GM23338 (cell line): Measurements from ENCODE around the gene OR5K2. TPM values are rescaled to one million over a fixed set of nuclear protein-coding genes. Genes with fewer than 3 reads are reported as not detected.

Experiments
- ATAC-seq: fragments of 200-7000 bp; cut with Tn5 transposase; 3 replicates; pipeline ENCODE4 v1.9.1; 2020
- DNase-seq: peaks from one replicate; pipeline ENCODE4 v3.0.0-alpha.2; 2015; ENCODE audit warnings: low spot score
- H2AFZ ChIP-seq: fragments of 200-600 bp; sonication (generic); 2 replicates; pipeline ENCODE4 v1.8.0; 2016; ENCODE audit warnings: antibody characterized with exemption, mild to moderate bottlenecking, moderate library complexity
- H3F3A ChIP-seq: fragments of 200-600 bp; sonication (generic); replicated peaks from 2 replicates; pipeline ENCODE4 v1.8.0; 2017; ENCODE audit warnings: antibody characterized with exemption, mixed run types, low read depth
- H3K27ac ChIP-seq: fragments of 200-600 bp; sonication (generic); 2 replicates; pipeline ENCODE4 v1.6.1; 2016; ENCODE audit warnings: low read depth
- H3K27me3 ChIP-seq: fragments of 200-600 bp; sonication (generic); 2 replicates; pipeline ENCODE4 v1.8.0; 2016; ENCODE audit warnings: mild to moderate bottlenecking, mixed run types, moderate library complexity; ENCODE audit not compliant: insufficient read depth
- H3K36me3 ChIP-seq: fragments of 200-600 bp; sonication (generic); 2 replicates; pipeline ENCODE4 v1.8.0; 2016; ENCODE audit warnings: mild to moderate bottlenecking; ENCODE audit not compliant: insufficient read depth
- H3K4me1 ChIP-seq: fragments of 200-600 bp; sonication (generic); 2 replicates; pipeline ENCODE4 v1.8.0; 2016; ENCODE audit warnings: mild to moderate bottlenecking, moderate library complexity; ENCODE audit not compliant: insufficient read depth
- H3K4me2 ChIP-seq: fragments of 200-600 bp; sonication (generic); 2 replicates; pipeline ENCODE4 v1.7.1; 2017; ENCODE audit warnings: mixed run types
- H3K4me3 ChIP-seq: fragments of 200-600 bp; sonication (generic); 2 replicates; pipeline ENCODE4 v1.6.1; 2016; ENCODE audit warnings: mixed run types
- H3K79me2 ChIP-seq: fragments of 200-600 bp; sonication (generic); replicated peaks from 2 replicates; pipeline ENCODE4 v1.8.0; 2017; ENCODE audit warnings: mild to moderate bottlenecking; ENCODE audit not compliant: insufficient read depth
- H3K9me2 ChIP-seq: fragments of 200-600 bp; sonication (generic); 2 replicates; pipeline ENCODE4 v1.8.0; 2017; ENCODE audit not compliant: insufficient read depth
- H4K20me1 ChIP-seq: fragments of 200-600 bp; sonication (generic); replicated peaks from 2 replicates; pipeline ENCODE4 v1.8.0; 2017; ENCODE audit warnings: mild to moderate bottlenecking; ENCODE audit not compliant: insufficient read depth
- H3K27ac Mint-ChIP-seq: 2 replicates; pipeline ENCODE4 v1.8.0; 2020; ENCODE audit warnings: inconsistent platforms, mild to moderate bottlenecking, moderate library complexity, mixed read lengths
- H3K27me3 Mint-ChIP-seq: 3 replicates; pipeline ENCODE4 v1.8.0; 2022; ENCODE audit warnings: low read depth, mild to moderate bottlenecking, moderate library complexity, mixed read lengths, inconsistent platforms; ENCODE audit not compliant: insufficient read depth, poor library complexity
- H3K36me3 Mint-ChIP-seq: 3 replicates; pipeline ENCODE4 v1.8.0; 2021; ENCODE audit warnings: low read depth, mild to moderate bottlenecking, inconsistent platforms, moderate library complexity, mixed read lengths
- H3K4me1 Mint-ChIP-seq: 3 replicates; pipeline ENCODE4 v1.8.0; 2020; ENCODE audit warnings: mild to moderate bottlenecking, inconsistent platforms, mixed read lengths
- H3K4me3 Mint-ChIP-seq: 3 replicates; pipeline ENCODE4 v1.8.0; 2021; ENCODE audit warnings: moderate library complexity, mild to moderate bottlenecking, inconsistent platforms, mixed read lengths
- H3K9me3 Mint-ChIP-seq: 3 replicates; pipeline ENCODE4 v1.8.0; 2020; ENCODE audit warnings: moderate library complexity, mild to moderate bottlenecking, inconsistent platforms, mixed read lengths
- CREB1 ChIP-seq: fragments of 250-450 bp; sonication (Bioruptor Pico); IDR thresholded peaks from 2 replicates; pipeline ENCODE4 v1.5.0; 2020; ENCODE audit warnings: low read depth, mild to moderate bottlenecking, moderate library complexity
- EZH2 ChIP-seq: fragments of 200-600 bp; sonication (generic); IDR thresholded peaks from one replicate; pipeline ENCODE4 v1.8.0; 2017; ENCODE audit warnings: antibody characterized with exemption, mild to moderate bottlenecking, low read depth; ENCODE audit not compliant: unreplicated experiment
- ZNF331 ChIP-seq: fragments of 250-450 bp; sonication (Bioruptor Pico); IDR thresholded peaks from 2 replicates; pipeline ENCODE4 v1.5.0; 2020; ENCODE audit warnings: low read depth, mild to moderate bottlenecking, moderate library complexity
- polyA plus RNA-seq: library from polyadenylated mRNA; unstranded; fragments of >200 nt; fragmentation: Nextera tagmentation; extraction: Ambion mirVana; gene quantifications from 2 replicates; pipeline ENCODE4 v1.2.1, GENCODE V29; 2016
- total RNA-seq: library from RNA; depleted of rRNA; stranded (reverse); fragments of >200 nt; shearing (Covaris generic); gene quantifications from 2 replicates; pipeline ENCODE4 v1.2.3, GENCODE V29; 2014
- TF ChIP-seq, protein P1 (sequence below): fragments of 250-450 bp; sonication (Bioruptor Pico); IDR thresholded peaks from 2 replicates; pipeline ENCODE4 v1.5.0; 2020; ENCODE audit warnings: mild to moderate bottlenecking, moderate library complexity

The OR5K2 gene
- total and polyA plus RNA-seq, 2 experiments from 2014 or later = not detected

DNA sequence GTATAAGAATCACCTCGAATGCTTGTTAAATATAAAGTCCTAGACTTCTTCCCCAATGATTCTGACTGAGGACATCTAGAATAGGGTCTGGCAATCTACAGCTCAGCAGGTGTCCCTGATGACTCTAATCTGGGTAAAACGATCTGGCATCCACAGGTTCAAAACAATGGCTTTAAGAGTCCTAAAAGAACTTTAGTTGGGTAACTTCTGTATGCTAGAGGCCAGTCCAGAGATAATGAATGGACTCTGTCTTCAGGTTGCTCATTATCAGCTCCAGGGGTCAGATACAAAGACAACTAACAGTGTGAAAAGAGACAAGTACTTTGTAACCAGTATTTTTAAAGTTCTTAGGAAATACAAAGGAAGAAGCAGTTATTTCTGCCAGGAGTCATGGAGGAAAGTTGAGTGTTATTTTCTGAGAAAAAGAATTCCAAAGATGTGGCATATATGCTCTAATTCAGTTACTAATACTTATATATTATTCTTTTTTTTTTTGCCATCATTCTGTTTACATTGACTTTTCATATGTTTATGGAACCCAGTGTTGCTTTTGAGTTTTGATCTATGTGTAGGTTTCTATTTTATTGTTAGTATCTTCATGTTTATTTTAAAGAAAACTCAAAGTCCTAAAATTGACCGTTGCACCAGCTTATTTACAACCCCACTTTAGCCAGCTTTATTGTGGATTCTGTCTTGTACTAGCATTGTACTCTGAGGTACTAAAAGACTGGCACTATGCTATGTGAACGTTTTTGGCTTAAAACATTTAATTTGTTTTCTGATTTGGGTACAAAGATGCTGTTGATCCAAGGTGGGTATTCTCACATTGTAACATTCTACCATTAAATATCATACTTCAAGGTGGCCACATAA, 31.2 kb downstream of the OR5K2 start:
- Histone ChIP-seq H2AFZ (no peak overlapping the region), H3K79me2 (no peaks in the 10 kb centered on the region)
- peaks cover 2% of the 10 kb centered on the region for H3K27me3 Mint-ChIP-seq

More for the DNA sequence above, 31.2 kb downstream of the OR5K2 start:
- Histone ChIP-seq H3K36me3 (no peaks in the 10 kb centered on the region), H3K4me2 (no peak overlapping the region), H3K4me3 (no peak overlapping the region), H3F3A (no peaks in the 10 kb centered on the region), H4K20me1 (no peaks in the 10 kb centered on the region), H3K27me3 (no peaks in the 10 kb centered on the region), H3K4me1 (no peaks in the 10 kb centered on the region), H3K27ac (no peak overlapping the region), H3K9me2 (no peaks in the 10 kb centered on the region)
- DNase-seq (no peak), ATAC-seq (peak; percentile 34; the same call in 1 of the 3 replicates)
- H3K4me1 Mint-ChIP-seq = peaks cover 3% of the 10 kb centered on the region; the same call in 2 of the 3 replicates
- TF ChIP-seq CREB1 (CRISPR knock-in tag) = no peak
- TF ChIP-seq, protein P1, sequence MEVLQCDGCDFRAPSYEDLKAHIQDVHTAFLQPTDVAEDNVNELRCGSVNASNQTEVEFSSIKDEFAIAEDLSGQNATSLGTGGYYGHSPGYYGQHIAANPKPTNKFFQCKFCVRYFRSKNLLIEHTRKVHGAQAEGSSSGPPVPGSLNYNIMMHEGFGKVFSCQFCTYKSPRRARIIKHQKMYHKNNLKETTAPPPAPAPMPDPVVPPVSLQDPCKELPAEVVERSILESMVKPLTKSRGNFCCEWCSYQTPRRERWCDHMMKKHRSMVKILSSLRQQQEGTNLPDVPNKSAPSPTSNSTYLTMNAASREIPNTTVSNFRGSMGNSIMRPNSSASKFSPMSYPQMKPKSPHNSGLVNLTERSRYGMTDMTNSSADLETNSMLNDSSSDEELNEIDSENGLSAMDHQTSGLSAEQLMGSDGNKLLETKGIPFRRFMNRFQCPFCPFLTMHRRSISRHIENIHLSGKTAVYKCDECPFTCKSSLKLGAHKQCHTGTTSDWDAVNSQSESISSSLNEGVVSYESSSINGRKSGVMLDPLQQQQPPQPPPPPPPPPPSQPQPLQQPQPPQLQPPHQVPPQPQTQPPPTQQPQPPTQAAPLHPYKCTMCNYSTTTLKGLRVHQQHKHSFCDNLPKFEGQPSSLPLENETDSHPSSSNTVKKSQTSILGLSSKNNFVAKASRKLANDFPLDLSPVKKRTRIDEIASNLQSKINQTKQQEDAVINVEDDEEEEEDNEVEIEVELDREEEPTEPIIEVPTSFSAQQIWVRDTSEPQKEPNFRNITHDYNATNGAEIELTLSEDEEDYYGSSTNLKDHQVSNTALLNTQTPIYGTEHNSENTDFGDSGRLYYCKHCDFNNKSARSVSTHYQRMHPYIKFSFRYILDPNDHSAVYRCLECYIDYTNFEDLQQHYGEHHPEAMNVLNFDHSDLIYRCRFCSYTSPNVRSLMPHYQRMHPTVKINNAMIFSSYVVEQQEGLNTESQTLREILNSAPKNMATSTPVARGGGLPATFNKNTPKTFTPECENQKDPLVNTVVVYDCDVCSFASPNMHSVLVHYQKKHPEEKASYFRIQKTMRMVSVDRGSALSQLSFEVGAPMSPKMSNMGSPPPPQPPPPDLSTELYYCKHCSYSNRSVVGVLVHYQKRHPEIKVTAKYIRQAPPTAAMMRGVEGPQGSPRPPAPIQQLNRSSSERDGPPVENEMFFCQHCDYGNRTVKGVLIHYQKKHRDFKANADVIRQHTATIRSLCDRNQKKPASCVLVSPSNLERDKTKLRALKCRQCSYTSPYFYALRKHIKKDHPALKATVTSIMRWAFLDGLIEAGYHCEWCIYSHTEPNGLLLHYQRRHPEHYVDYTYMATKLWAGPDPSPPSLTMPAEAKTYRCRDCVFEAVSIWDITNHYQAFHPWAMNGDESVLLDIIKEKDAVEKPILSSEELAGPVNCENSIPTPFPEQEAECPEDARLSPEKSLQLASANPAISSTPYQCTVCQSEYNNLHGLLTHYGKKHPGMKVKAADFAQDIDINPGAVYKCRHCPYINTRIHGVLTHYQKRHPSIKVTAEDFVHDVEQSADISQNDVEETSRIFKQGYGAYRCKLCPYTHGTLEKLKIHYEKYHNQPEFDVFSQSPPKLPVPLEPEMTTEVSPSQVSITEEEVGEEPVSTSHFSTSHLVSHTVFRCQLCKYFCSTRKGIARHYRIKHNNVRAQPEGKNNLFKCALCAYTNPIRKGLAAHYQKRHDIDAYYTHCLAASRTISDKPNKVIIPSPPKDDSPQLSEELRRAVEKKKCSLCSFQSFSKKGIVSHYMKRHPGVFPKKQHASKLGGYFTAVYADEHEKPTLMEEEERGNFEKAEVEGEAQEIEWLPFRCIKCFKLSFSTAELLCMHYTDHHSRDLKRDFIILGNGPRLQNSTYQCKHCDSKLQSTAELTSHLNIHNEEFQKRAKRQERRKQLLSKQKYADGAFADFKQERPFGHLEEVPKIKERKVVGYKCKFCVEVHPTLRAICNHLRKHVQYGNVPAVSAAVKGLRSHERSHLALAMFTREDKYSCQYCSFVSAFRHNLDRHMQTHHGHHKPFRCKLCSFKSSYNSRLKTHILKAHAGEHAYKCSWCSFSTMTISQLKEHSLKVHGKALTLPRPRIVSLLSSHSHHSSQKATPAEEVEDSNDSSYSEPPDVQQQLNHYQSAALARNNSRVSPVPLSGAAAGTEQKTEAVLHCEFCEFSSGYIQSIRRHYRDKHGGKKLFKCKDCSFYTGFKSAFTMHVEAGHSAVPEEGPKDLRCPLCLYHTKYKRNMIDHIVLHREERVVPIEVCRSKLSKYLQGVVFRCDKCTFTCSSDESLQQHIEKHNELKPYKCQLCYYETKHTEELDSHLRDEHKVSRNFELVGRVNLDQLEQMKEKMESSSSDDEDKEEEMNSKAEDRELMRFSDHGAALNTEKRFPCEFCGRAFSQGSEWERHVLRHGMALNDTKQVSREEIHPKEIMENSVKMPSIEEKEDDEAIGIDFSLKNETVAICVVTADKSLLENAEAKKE (CRISPR knock-in tag) = no peak
- no peak for TF ChIP-seq EZH2
- TF ChIP-seq ZNF331 = no peak
- H3K9me3 Mint-ChIP-seq = no peaks in the 10 kb centered on the region
- H3K27ac Mint-ChIP-seq = no peak overlapping the region
- H3K36me3 Mint-ChIP-seq = no peaks in the 10 kb centered on the region
- H3K4me3 Mint-ChIP-seq = no peak overlapping the region
